Activated naive CD4-positive, alpha-beta T cell treated with anti-CD3 and anti-CD28 coated beads, Interleukin-2, amount 50 U/mL, for 72 hours (primary cell): ENCODE results near the gene ZNF316. TPM values are rescaled to one million over a fixed set of nuclear protein-coding genes. Genes with fewer than 3 reads are reported as not detected.
"Not testable (repeated sequence)": the region's sequence is repeated elsewhere in the genome, so short reads cannot be mapped to it uniquely, and the experiment has no call there.

Experiments
- ATAC-seq, 2 donors: fragments of 150-1000 bp; cut with Tn5 transposase; 2 replicates each; pipeline ENCODE4 v1.10.0; 2021; ENCODE audit warnings: mild to moderate bottlenecking in 2 of 2, moderate library complexity in 2 of 2
- DNase-seq, 2 donors: peaks; one replicate each; pipeline ENCODE4 v3.0.0; 2021 to 2022; ENCODE audit warnings: low spot score in 2 of 2
- H3K27ac Mint-ChIP-seq, 2 donors: one replicate each; pipeline ENCODE4 v1.8.0; 2022; ENCODE audit warnings: mild to moderate bottlenecking in 2 of 2, mixed read lengths in 2 of 2
- H3K36me3 Mint-ChIP-seq, 2 donors: one replicate each; pipeline ENCODE4 v1.8.0; 2022; ENCODE audit warnings: mixed read lengths in 2 of 2
- H3K9me3 Mint-ChIP-seq, 2 donors: one replicate each; pipeline ENCODE4 v1.8.0; 2022; ENCODE audit warnings: mixed read lengths in 2 of 2
- total RNA-seq, 2 donors: library from RNA; stranded (reverse); gene quantifications; one replicate each; pipeline ENCODE4 v1.2.3, GENCODE V29; 2022

ZNF316 gene
- total RNA-seq, 2 donors from 2014 or later: 23.2 to 28.9 TPM

DNA sequence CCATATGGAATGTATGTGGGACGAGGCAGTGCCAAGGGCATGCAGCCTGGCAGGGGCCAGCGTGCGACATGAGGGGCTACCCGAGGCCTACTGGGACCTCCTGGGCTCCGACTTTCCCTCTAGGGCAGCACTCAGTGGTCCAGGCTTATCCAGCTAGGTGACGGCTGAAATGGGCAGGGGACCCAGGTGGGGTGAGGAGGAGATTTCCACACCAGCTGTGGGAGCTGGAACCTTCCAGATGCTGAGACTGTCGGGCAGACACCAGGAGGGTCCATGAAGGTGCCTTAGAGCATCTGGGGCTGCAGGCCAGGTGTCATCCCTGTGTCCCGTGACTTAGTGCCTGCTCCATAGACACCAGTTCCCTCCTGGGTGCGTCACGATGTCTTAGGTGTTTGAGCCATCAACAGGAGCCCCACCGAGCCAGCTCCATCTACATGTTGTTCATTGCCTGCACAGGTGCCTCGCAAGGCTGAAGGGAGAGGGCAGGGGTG lies 13.4 kb downstream of the ZNF316 start:
- peak in 1 of 2 donors; percentile 28 for DNase-seq
- no peak overlapping the region for H3K27ac Mint-ChIP-seq
- peaks cover 0 to 5% of the 10 kb centered on the region in 2 donors for H3K9me3 Mint-ChIP-seq
- ATAC-seq: no peak
- peaks cover 16 to 45% of the 10 kb centered on the region in 2 donors for H3K36me3 Mint-ChIP-seq

DNA sequence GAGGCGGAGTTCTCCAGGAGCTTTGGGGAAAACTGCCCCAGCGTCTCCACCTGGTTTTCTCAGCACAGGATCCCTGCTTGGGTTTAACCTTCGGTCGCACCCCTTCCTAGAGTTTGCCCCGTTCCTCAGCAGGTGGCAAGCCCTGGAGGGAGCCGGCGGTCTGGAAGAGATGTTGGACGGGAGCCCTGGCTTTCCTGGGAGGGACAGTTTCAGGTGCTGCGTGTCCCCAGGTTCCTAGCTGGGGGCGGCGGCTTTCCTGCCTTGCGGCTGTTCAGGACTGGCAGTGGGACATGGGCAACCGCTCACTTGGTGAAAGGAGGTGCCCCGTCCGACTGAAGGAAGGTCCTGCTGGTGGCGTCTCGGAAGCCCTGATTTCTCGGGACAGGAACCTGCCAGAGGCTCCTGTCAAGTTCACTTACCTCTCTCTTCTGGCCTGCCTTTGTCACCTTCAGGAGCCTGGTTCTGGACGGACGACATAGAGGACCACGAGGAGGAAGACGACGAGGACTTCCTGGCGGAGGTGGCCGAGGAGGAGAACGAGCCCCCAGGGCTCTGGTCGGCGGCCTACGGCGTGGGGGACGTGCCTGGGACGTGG lies 14.8 kb downstream of the ZNF316 start:
- Mint-ChIP-seq H3K36me3 (peaks cover 16 to 39% of the 10 kb centered on the region in 2 donors), H3K9me3 (peaks cover 0 to 5% of the 10 kb centered on the region in 2 donors), H3K27ac (no peak overlapping the region)
- DNase-seq (peak in 1 of 2 donors; percentile 49), ATAC-seq (no peak)

DNA sequence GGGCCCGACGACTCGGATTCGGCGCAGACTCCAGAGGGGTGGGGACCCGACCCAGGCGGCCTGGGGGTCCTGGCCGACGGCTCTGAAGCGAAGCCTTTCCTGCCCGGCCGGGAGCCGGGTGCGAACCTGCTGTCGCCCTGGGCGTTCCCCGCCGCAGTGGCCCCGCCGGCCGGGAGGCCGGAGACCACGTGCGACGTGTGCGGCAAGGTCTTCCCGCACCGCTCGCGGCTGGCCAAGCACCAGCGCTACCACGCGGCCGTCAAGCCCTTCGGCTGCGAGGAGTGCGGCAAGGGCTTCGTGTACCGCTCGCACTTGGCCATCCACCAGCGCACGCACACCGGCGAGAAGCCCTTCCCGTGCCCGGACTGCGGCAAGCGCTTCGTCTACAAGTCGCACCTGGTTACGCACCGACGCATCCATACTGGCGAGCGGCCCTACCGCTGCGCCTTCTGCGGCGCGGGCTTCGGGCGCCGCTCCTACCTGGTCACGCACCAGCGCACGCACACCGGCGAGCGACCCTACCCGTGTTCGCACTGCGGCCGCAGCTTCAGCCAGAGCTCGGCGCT lies 15.4 kb downstream of the ZNF316 start:
- Mint-ChIP-seq H3K36me3 (peaks cover 16 to 33% of the 10 kb centered on the region in 2 donors), H3K27ac (no peak overlapping the region), H3K9me3 (peaks cover 0 to 5% of the 10 kb centered on the region in 2 donors)
- no peak for ATAC-seq
- DNase-seq: peak in 1 of 2 donors; percentile 53

GRCh38 chr7:6653071-6654003 lies 16.2 kb downstream of the ZNF316 start:
- H3K36me3 Mint-ChIP-seq: peaks cover 16 to 31% of the 10 kb centered on the region in 2 donors
- peaks cover 0 to 5% of the 10 kb centered on the region in 2 donors for H3K9me3 Mint-ChIP-seq
- ATAC-seq: no peak
- no peak for DNase-seq
- H3K27ac Mint-ChIP-seq: no peak overlapping the region

GRCh38 chr7:6654113-6654841 lies 17.2 kb downstream of the ZNF316 start:
- no peak for ATAC-seq
- H3K27ac Mint-ChIP-seq: no peak overlapping the region

GRCh38 chr7:6654842-6655610 lies 17.9 kb downstream of the ZNF316 start:
- Mint-ChIP-seq H3K27ac (peak overlapping the region in 1 of 2 donors; percentile 68), H3K9me3 (peaks cover 0 to 5% of the 10 kb centered on the region in 2 donors), H3K36me3 (peaks cover 15 to 26% of the 10 kb centered on the region in 2 donors)
- no peak for ATAC-seq
- no peak for DNase-seq

More at GRCh38 chr7:6654113-6654841, 17.2 kb downstream of the ZNF316 start:
- no peak for DNase-seq
- H3K36me3 Mint-ChIP-seq: peaks cover 16 to 31% of the 10 kb centered on the region in 2 donors
- H3K9me3 Mint-ChIP-seq: peaks cover 0 to 5% of the 10 kb centered on the region in 2 donors

DNA sequence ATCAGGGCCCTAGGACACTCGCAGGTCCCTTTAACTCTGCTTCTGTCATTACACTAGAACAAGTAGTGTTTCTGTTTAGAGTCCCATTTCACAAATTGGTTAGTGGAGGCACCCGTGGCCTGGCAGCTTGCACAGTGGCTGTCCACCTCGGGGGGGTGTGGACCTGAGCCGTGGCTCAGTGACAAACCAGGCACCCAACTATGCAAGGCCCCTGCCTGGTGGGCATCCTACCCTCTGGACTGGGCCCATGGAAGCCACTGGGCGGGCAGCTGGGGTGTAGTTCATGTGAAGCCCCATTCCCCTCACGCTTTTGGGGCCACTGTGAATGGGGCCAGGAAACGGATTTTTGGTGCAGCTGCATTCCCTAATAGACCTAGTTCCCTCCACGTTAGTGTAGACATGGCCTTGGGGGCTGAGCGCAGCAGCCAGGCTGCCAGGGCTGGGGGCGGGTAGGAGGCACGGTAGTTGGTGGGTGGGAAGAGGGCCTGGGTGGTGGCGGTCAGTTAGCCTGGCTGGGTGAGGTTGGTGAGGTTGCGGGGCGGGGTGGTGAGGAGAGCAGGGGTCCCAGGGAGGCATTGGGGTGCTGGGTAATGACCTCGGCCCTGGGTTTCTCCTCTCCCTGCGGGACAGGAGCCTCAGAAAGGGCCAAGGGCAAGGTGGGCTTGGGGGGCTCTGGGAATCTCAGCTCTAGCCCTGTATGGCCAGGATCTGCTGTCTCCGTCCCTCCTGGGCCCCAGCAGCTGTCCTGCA lies 18.7 kb downstream of the ZNF316 start:
- H3K36me3 Mint-ChIP-seq: peaks cover 7 to 18% of the 10 kb centered on the region in 2 donors
- ATAC-seq: peak in 1 of 2 donors; percentile 19
- H3K27ac Mint-ChIP-seq: no peak overlapping the region
- peaks cover 0 to 3% of the 10 kb centered on the region in 2 donors for H3K9me3 Mint-ChIP-seq
- DNase-seq: no peak

GRCh38 chr7:6656413-6656812 lies 19.3 kb downstream of the ZNF316 start:
- H3K9me3 Mint-ChIP-seq: no peaks in the 10 kb centered on the region
- ATAC-seq: no peak
- H3K27ac Mint-ChIP-seq: no peak overlapping the region
- DNase-seq: no peak
- peaks cover 4 to 12% of the 10 kb centered on the region in 2 donors for H3K36me3 Mint-ChIP-seq

DNA sequence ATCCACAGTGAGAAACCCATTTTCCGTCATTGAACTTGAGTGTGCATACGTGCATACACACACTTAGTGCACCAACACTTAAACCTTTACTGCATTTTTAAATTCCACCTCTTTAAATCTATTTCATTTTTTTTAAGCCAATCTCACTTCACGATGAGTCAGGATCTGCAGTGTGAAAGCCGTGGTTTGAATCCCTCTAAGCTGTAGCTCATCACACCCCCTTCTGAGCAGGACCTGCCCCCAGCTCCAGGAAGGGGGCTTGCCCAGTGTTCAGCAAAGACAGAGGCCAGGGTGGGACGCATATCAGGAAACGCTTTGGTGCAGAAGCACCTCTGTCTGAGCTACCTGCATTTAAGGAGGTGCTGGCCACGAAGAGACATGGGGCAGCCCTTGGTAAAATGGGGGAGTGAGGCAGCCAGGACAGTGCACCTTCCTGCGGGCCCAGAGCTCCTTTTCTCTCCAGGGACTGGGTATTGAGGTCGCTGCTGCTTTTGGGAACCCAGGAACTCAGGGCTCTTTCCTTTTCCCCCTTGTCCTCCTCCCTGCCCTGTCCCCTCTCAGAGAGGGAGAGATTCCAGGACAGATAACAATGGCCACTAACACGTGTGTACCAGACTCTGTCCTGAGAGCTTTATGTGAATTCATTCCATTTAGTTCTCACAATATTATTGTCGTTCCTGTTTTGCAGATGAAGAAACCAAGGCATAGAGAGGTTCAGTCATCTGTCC lies 21.7 kb downstream of the ZNF316 start:
- H3K27ac Mint-ChIP-seq: no peak overlapping the region
- peaks cover 4 to 10% of the 10 kb centered on the region in 2 donors for H3K36me3 Mint-ChIP-seq
- H3K9me3 Mint-ChIP-seq: no peaks in the 10 kb centered on the region
- ATAC-seq: peak in 1 of 2 donors; percentile 58
- DNase-seq: no peak

DNA sequence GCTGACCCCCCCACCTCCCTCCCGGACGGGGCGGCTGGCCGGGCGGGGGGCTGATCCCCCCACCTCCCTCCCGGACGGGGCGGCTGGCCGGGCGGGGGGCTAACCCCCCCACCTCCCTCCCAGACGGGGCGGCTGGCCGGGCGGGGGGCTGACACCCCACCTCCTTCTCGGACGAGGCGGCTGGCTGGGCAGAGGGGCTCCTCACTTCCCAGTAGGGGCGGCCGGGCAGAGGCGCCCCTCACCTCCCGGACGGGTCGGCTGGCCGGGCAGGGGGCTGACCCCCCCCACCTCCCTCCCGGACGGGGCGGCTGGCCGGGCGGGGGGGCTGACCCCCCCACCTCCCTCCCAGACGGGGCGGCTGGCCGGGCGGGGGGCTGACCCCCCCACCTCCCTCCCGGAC lies 33.7 kb downstream of the ZNF316 start:
- not testable (repeated sequence) for DNase-seq, H3K27ac Mint-ChIP-seq, ATAC-seq
- Mint-ChIP-seq H3K36me3 (peaks cover 41 to 69% of the 10 kb centered on the region in 2 donors), H3K9me3 (peaks cover 40 to 42% of the 10 kb centered on the region in 2 donors)

DNA sequence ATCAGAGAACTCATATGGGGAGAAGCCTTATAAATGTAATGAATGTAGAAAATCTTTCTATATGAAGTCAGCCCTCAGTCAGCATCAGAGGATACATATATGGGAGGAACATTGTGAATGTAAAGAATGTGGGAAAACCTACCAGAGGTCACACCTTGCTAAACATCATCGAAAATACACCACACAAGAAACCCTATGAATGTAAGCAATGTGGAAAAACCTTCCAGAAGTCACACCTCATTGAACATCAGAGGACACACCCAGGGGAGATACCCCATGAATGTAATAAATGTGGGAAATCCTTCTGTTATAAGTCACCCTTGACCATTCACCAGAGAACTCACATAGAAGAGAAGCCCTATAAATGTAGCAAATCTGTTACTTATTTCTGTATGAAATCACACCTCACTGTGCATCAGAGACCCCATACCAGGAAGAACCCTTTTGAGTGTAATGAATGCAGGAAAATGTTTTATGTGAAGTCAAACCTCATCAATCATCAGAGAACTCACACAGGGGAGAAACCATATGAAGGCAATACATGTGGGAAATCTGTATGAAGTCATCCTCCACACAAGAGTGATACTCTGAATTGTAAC lies 38.8 kb downstream of the ZNF316 start:
- H3K9me3 Mint-ChIP-seq: peaks cover 48 to 49% of the 10 kb centered on the region in 2 donors
- DNase-seq (no peak), ATAC-seq (no peak)
- H3K27ac Mint-ChIP-seq: no peak overlapping the region
- peaks cover 53 to 86% of the 10 kb centered on the region in 2 donors for H3K36me3 Mint-ChIP-seq

GRCh38 chr7:6680146-6680545 lies 43.0 kb downstream of the ZNF316 start:
- peaks cover 40 to 52% of the 10 kb centered on the region in 2 donors for H3K9me3 Mint-ChIP-seq
- no peak for DNase-seq
- H3K27ac Mint-ChIP-seq: no peak overlapping the region
- ATAC-seq: no peak
- peaks cover 55 to 83% of the 10 kb centered on the region in 2 donors for H3K36me3 Mint-ChIP-seq

DNA sequence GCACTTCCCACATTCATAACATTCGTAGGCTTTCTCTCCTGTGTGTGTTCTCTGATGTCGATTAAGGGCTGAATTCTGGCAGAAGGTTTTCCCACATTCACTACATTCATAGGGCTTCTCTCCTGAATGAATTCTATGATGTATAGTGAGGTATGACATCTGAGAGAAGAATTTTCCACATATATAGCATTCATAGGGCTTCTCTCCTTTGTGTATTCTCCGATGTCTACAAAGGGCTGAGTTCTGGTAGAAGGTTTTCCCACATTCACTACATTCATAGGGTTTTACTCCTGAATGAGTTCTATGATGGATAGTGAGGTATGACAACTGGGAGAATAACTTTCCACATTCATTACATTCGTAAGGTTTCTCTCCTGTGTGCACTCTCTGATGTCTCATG lies 54.0 kb downstream of the ZNF316 start:
- peaks cover 41 to 63% of the 10 kb centered on the region in 2 donors for H3K9me3 Mint-ChIP-seq
- peak overlapping the region in 1 of 2 donors; percentile 60 for H3K27ac Mint-ChIP-seq
- no peak for ATAC-seq
- H3K36me3 Mint-ChIP-seq: peaks cover 34 to 35% of the 10 kb centered on the region in 2 donors
- no peak for DNase-seq

DNA sequence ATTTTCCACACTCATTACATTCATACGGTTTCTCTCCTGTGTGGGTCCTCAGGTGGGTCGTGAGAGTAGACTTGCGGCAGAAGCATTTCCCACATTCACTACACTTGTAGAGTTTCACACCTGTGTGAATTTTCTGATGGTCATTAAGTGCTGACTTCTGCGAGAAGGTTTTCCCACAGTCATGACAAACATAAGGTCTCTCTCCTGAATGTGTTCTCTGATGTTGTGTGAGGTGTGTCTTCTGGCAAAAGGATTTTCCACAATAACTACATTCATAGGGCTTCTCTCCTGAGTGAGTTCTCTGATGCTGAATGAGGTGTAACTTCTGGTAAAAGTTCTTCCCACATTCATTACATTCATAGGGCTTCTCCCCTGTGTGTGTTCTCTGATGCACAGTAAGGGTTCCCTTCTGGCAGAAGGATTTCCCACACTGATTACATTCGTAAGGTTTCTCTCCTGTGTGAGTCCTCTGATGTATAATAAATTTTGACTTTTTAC lies 54.5 kb downstream of the ZNF316 start:
- peak overlapping the region; percentile 60 to 85 for H3K27ac Mint-ChIP-seq
- peaks cover 37 to 59% of the 10 kb centered on the region in 2 donors for H3K9me3 Mint-ChIP-seq
- DNase-seq (no peak), ATAC-seq (peak in 1 of 2 donors; percentile 35)
- peaks cover 29% of the 10 kb centered on the region in 2 donors for H3K36me3 Mint-ChIP-seq
